ENCODE measurements around the gene DGCR8. TPM values are rescaled to one million over a fixed set of nuclear protein-coding genes. Genes with fewer than 3 reads are reported as not detected.
A peak's percentile ranks its signal among the peaks of the same experiment; 100 is the strongest.

Gene DGCR8
- total RNA-seq, 1 donor from 2014 or later = 18.0 TPM

DNA sequence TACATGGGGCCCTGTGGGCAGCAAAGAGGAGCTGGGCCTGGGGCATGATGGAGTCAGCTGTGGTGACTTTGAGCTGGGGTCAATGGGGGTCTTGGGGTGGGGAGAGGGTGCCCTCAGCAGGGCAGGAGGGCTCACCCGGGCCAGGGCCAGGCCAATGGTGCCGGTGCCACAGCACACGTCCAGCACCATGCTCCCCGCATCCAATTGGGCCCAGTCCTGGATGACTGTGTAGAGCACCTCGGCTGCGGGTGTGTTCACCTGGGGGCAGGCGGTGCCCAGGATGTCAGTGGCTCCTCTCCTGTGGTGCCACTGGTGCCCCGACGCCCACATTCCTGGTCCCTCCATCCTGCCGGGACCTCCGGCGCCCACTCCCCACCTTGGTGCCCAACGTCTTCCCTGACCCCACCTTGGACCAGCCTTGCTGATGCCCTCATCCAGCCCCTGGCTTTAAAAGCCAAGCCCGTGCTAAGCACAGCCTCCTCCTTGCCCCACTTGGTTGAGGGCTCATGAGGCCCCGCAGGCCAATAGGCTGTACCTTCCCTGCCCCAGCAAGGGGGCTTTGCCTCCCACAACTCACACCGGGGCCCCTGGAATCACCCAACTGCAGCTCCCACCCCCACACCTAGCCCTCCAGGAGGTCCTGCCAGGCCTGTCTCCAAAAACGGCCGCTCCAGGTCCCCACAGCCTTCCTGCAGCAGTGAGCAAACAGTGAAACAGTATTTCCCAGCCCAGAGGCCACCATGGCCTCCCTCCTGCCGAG is 33.7 kb downstream of the DGCR8 start:
- intact Hi-C loops (cut with DNase I) = loop anchor here (10.0 kb wide), 2 partner anchors 149 to 399 kb away; partner anchors contain the start of gene SEPTIN5
- Histone ChIP-seq H3K27me3 (no peaks in the 10 kb centered on the region), H3K9me3 (no peaks in the 10 kb centered on the region), H3K4me3 (no peak overlapping the region), H3K36me3 (peaks cover 39 to 64% of the 10 kb centered on the region in 2 donors), H3K27ac (no peak overlapping the region), H3K4me1 (peaks cover 6 to 16% of the 10 kb centered on the region in 2 donors)
- TF ChIP-seq, protein P1, sequence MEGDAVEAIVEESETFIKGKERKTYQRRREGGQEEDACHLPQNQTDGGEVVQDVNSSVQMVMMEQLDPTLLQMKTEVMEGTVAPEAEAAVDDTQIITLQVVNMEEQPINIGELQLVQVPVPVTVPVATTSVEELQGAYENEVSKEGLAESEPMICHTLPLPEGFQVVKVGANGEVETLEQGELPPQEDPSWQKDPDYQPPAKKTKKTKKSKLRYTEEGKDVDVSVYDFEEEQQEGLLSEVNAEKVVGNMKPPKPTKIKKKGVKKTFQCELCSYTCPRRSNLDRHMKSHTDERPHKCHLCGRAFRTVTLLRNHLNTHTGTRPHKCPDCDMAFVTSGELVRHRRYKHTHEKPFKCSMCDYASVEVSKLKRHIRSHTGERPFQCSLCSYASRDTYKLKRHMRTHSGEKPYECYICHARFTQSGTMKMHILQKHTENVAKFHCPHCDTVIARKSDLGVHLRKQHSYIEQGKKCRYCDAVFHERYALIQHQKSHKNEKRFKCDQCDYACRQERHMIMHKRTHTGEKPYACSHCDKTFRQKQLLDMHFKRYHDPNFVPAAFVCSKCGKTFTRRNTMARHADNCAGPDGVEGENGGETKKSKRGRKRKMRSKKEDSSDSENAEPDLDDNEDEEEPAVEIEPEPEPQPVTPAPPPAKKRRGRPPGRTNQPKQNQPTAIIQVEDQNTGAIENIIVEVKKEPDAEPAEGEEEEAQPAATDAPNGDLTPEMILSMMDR (IDR thresholded peaks at IDR 0.05) = no peak
- DNase-seq (ENCODE audit: low spot score in 2 of 2) = no peak

- intact Hi-C loops (cut with DNase I) = loop anchor here (10.0 kb wide), 2 partner anchors 150 to 400 kb away; partner anchors contain the start of gene SEPTIN5
- Histone ChIP-seq H3K4me1 (peaks cover 6 to 18% of the 10 kb centered on the region in 2 donors), H3K9me3 (no peaks in the 10 kb centered on the region), H3K27me3 (no peaks in the 10 kb centered on the region), H3K27ac (no peak overlapping the region), H3K36me3 (peaks cover 30 to 60% of the 10 kb centered on the region in 2 donors), H3K4me3 (no peak overlapping the region)
- TF ChIP-seq, protein P1 (IDR thresholded peaks at IDR 0.05) = no peak
- DNase-seq (ENCODE audit: low spot score in 2 of 2) = no peak
Measured at GRCh38 chr22:20114506-20115475, 34.8 kb downstream of the DGCR8 start.

DNA sequence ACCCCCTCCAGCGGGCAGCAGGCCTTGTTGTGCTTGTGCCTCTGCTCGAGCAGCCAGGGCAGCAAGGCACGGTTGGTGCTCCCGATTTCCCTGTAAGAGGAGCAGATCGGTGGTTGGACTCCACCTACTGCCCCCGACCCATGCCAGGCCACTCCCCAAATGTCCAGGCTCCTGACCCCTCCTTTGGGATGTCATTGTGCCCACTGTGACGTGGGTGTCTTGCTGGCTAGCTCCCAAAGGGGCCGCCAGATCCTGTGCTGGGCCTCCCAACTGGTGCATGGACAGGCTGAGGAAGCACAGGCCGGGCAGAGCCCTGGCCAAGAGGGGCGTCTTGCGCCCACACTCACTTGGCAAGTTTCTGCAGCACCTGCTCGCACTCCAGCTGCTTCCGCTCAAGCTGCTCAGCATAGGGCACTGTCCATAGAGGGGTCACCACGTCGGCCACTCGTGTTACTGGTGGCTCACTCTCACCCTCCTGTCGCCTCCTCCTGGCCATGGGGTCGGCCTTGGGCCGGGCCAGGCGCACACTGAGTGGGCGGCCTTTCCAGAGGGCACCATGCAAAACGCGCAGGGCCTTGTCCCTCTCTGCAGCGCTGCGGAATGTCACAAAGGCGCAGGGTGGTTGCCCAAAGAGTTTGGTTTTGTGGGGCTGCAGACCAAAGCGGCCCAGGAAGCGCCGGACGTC is 35.8 kb downstream of the DGCR8 start, which contains the start of gene RANBP1:
RANBP1 (plus strand) TSS at position 414 of the 685 bp plus-strand sequence; CDS start at position 495, 81 bp downstream.
- peak within 1 kb of the TSS; percentile 83 to 85 for H3K27ac ChIP-seq
- peak within 1 kb of the TSS; percentile 68 to 85 for H3K4me3 ChIP-seq
- DNase-seq (ENCODE audit: low spot score in 2 of 2) = no peak
- H3K4me1 ChIP-seq = peaks cover 6 to 18% of the 10 kb centered on the region in 2 donors
- H3K36me3 ChIP-seq = peaks cover 29 to 60% of the 10 kb centered on the region in 2 donors
- TF ChIP-seq, protein P1 (IDR thresholded peaks at IDR 0.05) = no peak
- intact Hi-C loops (cut with DNase I) = loop anchor here (2.0 to 10.0 kb wide), 3 partner anchors 95 to 401 kb away; partner anchors contain the start of genes SEPTIN5 and TANGO2
- H3K27me3 ChIP-seq = no peaks in the 10 kb centered on the region
- H3K9me3 ChIP-seq = no peaks in the 10 kb centered on the region

GRCh38 chr22:20116376-20116950 is 36.4 kb downstream of the DGCR8 start:
- Histone ChIP-seq H3K4me1 (peaks cover 6 to 18% of the 10 kb centered on the region in 2 donors), H3K9me3 (no peaks in the 10 kb centered on the region), H3K27me3 (no peaks in the 10 kb centered on the region), H3K27ac (peak overlapping the region; percentile 83 to 85), H3K36me3 (peaks cover 26 to 59% of the 10 kb centered on the region in 2 donors), H3K4me3 (peak overlapping the region; percentile 68 to 85)
- intact Hi-C loops (cut with DNase I) = loop anchor here (2.0 to 10.0 kb wide), 3 partner anchors 96 to 402 kb away; partner anchors contain the start of genes SEPTIN5 and TANGO2
- DNase-seq (ENCODE audit: low spot score in 2 of 2) = no peak
- TF ChIP-seq, protein P1 (IDR thresholded peaks at IDR 0.05) = no peak
